K562 (cell line): ENCODE measurements around the gene ZNF157. TPM values are rescaled to one million over a fixed set of nuclear protein-coding genes. Genes with fewer than 3 reads are reported as not detected.

ENCODE experiments used
- ATAC-seq: fragments of 200-7000 bp; cut with Tn5 transposase; 3 replicates; pipeline ENCODE4 v1.9.1; 2020; ENCODE audit warnings: moderate library complexity
- BruUV-seq: library from RNA; stranded (reverse); fragments of 400-500 nt; replicated peaks from 2 replicates; lab custom pipeline; 2021; lab: Mats Ljungman, UMichigan
- CTCF ChIA-PET: fragments of 300-600 bp; formaldehyde crosslinking; extraction: SDS; loops from one replicate; lab custom pipeline; 2021; ENCODE audit warnings: low intra/inter-chr PET ratio; lab: Yijun Ruan, JAX
- POLR2A ChIA-PET: fragments of 300-600, 350-650 bp; sonication (Branson Sonifier 250); formaldehyde crosslinking; extraction: SDS; loops from one replicate; lab custom pipeline; 2021; ENCODE audit warnings: antibody characterized with exemption, inconsistent platforms; lab: Yijun Ruan, JAX
- DNase-seq, 4 experiments: peaks; one replicate each; pipeline versions ENCODE4 v3.0.0 to v3.0.0-alpha.2; 2011 to 2018; ENCODE audit warnings: low spot score in 3 of 4, mixed read lengths in 3 of 4; ENCODE audit errors: extremely low read depth in 1 of 4
- FAIRE-seq: peaks from 2 replicates; lab custom pipeline; 2011; peaks lifted over from hg19 to GRCh38; lab: Jason Lieb, UNC
- H2AFZ ChIP-seq: 2 replicates; pipeline ENCODE4 v1.6.0; 2011; ENCODE audit warnings: low read depth, low read length, control low read depth, inconsistent platforms
- H3K27ac ChIP-seq: fragments of 200-600 bp; 3 replicates; pipeline ENCODE4 v1.8.0; 2011; ENCODE audit warnings: low read depth, mild to moderate bottlenecking, control low read depth, inconsistent platforms, low read length, moderate library complexity, mixed read lengths; ENCODE audit errors: extremely low read depth
- H3K27me3 ChIP-seq, 2 experiments: fragments of 300-600 bp in 1 of 2; 2 replicates in 1 of 2; 3 replicates in 1 of 2; pipeline versions ENCODE4 v1.6.0 to v1.8.0; 2011; ENCODE audit warnings: inconsistent platforms in 2 of 2, low read length in 2 of 2, mild to moderate bottlenecking in 1 of 2, mixed read lengths in 1 of 2, moderate library complexity in 1 of 2; ENCODE audit not compliant: control insufficient read depth in 2 of 2, insufficient read depth in 2 of 2
- H3K36me3 ChIP-seq: fragments of 300-600 bp; 3 replicates; pipeline ENCODE4 v1.8.0; 2011; ENCODE audit warnings: mild to moderate bottlenecking, low read length, inconsistent platforms; ENCODE audit not compliant: control insufficient read depth, insufficient read depth
- H3K4me1 ChIP-seq, 2 experiments: fragments of 200-600 bp in 1 of 2; replicated peaks in 1 of 2; 2 replicates in 1 of 2; 3 replicates in 1 of 2; pipeline versions ENCODE4 v1.5.1 to v1.8.0; 2011; ENCODE audit warnings: inconsistent platforms in 2 of 2, low read length in 2 of 2, mild to moderate bottlenecking in 1 of 2, mixed read lengths in 1 of 2, moderate library complexity in 1 of 2; ENCODE audit not compliant: control insufficient read depth in 2 of 2, insufficient read depth in 2 of 2
- H3K4me2 ChIP-seq: 2 replicates; pipeline ENCODE4 v1.6.1; 2011; ENCODE audit warnings: low read length, control low read depth, inconsistent platforms, mixed read lengths; ENCODE audit not compliant: insufficient read depth
- H3K4me3 ChIP-seq: fragments of 200-600 bp; sonication (generic), shearing (Covaris generic); 2 replicates; pipeline ENCODE4 v1.5.1; 2016; ENCODE audit warnings: control low read depth, inconsistent platforms
- H3K79me2 ChIP-seq: fragments of 200-600 bp; 3 replicates; pipeline ENCODE4 v1.8.0; 2011; ENCODE audit warnings: low read length, inconsistent platforms; ENCODE audit not compliant: control insufficient read depth, insufficient read depth
- H3K9ac ChIP-seq, 2 experiments: 2 replicates each; pipeline versions ENCODE4 v1.6.0 to v1.6.1; 2011; ENCODE audit warnings: low read depth in 2 of 2, low read length in 2 of 2, control low read depth in 1 of 2, inconsistent platforms in 1 of 2, mild to moderate bottlenecking in 1 of 2, mixed read lengths in 1 of 2; ENCODE audit not compliant: insufficient read depth in 1 of 2
- H3K9me1 ChIP-seq: one replicate; pipeline ENCODE4 v1.6.0; 2011; ENCODE audit warnings: inconsistent platforms, mild to moderate bottlenecking, low read length, moderate library complexity; ENCODE audit not compliant: control insufficient read depth, insufficient read depth
- H3K9me3 ChIP-seq: replicated peaks from 2 replicates; pipeline ENCODE4 v1.5.1; 2011; ENCODE audit warnings: low read depth, low read length, inconsistent platforms; ENCODE audit not compliant: control insufficient read depth, insufficient read depth
- H4K20me1 ChIP-seq: replicated peaks from 2 replicates; pipeline ENCODE4 v1.6.1; 2011; ENCODE audit warnings: low read length, inconsistent platforms, mixed read lengths; ENCODE audit not compliant: control insufficient read depth, insufficient read depth
- C11orf30 ChIP-seq: fragments of 450-650 bp; IDR thresholded peaks from 2 replicates; pipeline ENCODE4 v1.6.1; 2016; ENCODE audit warnings: low read depth, mild to moderate bottlenecking
- FOXA3 ChIP-seq, 2 experiments: fragments of 450-650 bp in 1 of 2; sonication (generic) in 1 of 2; formaldehyde crosslinking; IDR thresholded peaks in 1 of 2; conservative IDR thresholded peaks in 1 of 2; 2 replicates each; pipeline versions ENCODE4 v1.4.0 to v1.8.0; 2020 to 2022; ENCODE audit warnings: mild to moderate bottlenecking in 2 of 2, missing genetic modification reagents in 1 of 2
- HDAC1 ChIP-seq, 2 experiments: fragments of 450-650 bp; IDR thresholded peaks; 2 replicates each; pipeline ENCODE4 v1.6.1; 2016 to 2017; ENCODE audit warnings: inconsistent platforms in 1 of 2, mild to moderate bottlenecking in 1 of 2, moderate library complexity in 1 of 2
- KAT7 ChIP-seq: sonication (generic); formaldehyde crosslinking; IDR thresholded peaks from 2 replicates; pipeline ENCODE4 v1.8.0; 2022; ENCODE audit warnings: missing genetic modification reagents, mild to moderate bottlenecking, borderline replicate concordance
- MAFK ChIP-seq: IDR thresholded peaks from 2 replicates; pipeline ENCODE4 v1.6.1; 2011; ENCODE audit warnings: low read length, improper control_type of control experiment
- MED1 ChIP-seq: sonication (generic); formaldehyde crosslinking; IDR thresholded peaks from 2 replicates; pipeline ENCODE4 v1.8.1; 2023; ENCODE audit warnings: missing genetic modification reagents, borderline replicate concordance
- NFYB ChIP-seq: IDR thresholded peaks from 2 replicates; pipeline ENCODE4 v1.6.1; 2011; ENCODE audit warnings: mild to moderate bottlenecking, moderate library complexity; ENCODE audit not compliant: insufficient read length; ENCODE audit errors: extremely low read depth
- PBX2 ChIP-seq, 2 experiments: IDR thresholded peaks in 1 of 2; conservative IDR thresholded peaks in 1 of 2; 2 replicates each; pipeline ENCODE4 v1.6.1; 2016; ENCODE audit warnings: low read depth in 2 of 2, mild to moderate bottlenecking in 1 of 2, missing compliant biosample characterization in 1 of 2, missing genetic modification characterization in 1 of 2, moderate library complexity in 1 of 2
- PKNOX1 ChIP-seq: fragments of 450-650 bp; IDR thresholded peaks from 2 replicates; pipeline ENCODE4 v1.6.1; 2016
- RBM25 ChIP-seq: fragments of 200-400 bp; formaldehyde crosslinking; IDR thresholded peaks from 2 replicates; pipeline ENCODE4 v1.6.1; 2018; ENCODE audit warnings: low read length, low read depth, moderate library complexity; ENCODE audit not compliant: severe bottlenecking
- RCOR1 ChIP-seq, 2 experiments: IDR thresholded peaks; 2 replicates each; pipeline ENCODE4 v1.6.1; 2012; ENCODE audit warnings: low read depth in 2 of 2, low read length in 2 of 2, borderline replicate concordance in 1 of 2, improper control_type of control experiment in 1 of 2
- SIRT6 ChIP-seq: IDR thresholded peaks from one replicate; pipeline ENCODE4 v1.6.1; 2012; ENCODE audit warnings: low read depth, mild to moderate bottlenecking, control low read depth, inconsistent platforms, low read length, moderate library complexity
- SP2 ChIP-seq: IDR thresholded peaks from 2 replicates; pipeline ENCODE4 v1.6.1; 2011; ENCODE audit warnings: mild to moderate bottlenecking, low read depth, low read length, moderate library complexity; ENCODE audit not compliant: poor library complexity, severe bottlenecking; ENCODE audit errors: extremely low read depth
- ZNF311 ChIP-seq: fragments of 250-450 bp; sonication (Bioruptor Pico); IDR thresholded peaks from 2 replicates; pipeline ENCODE4 v1.4.0; 2020; ENCODE audit warnings: mild to moderate bottlenecking, moderate library complexity
- WGBS: fragments of 100-300 bp; shearing (Covaris generic); methylation state at CpG from one replicate; pipeline ENCODE4 v1.1.6; 2016; ENCODE audit warnings: low coverage, mixed read lengths; ENCODE audit not compliant: insufficient coverage; ENCODE audit errors: missing lambda C conversion rate; 5-methylcytosine and 5-hydroxymethylcytosine counted together
- in situ Hi-C: fragments of 300-500 bp; cut with MboI; formaldehyde crosslinking; loops from 4 replicates; pipeline ENCODE4 v1.15.0; 2018; ENCODE audit warnings: inconsistent platforms, mixed read lengths
- intact Hi-C: fragments of 100-400 bp; cut with micrococcal nuclease; formaldehyde crosslinking; loops from 2 replicates; pipeline ENCODE4 v1.14.2; 2022
- polyA plus RNA-seq, 8 experiments: library from polyadenylated mRNA; depleted of rRNA in 4 of 8; stranded (reverse) in 5 of 8; unstranded in 3 of 8; fragments of >200 nt; fragmentation: Nextera tagmentation in 2 of 8; fragmentation: Illumina TruSeq in 1 of 8; extraction: Ambion mirVana in 2 of 8; extraction: Trizol in 1 of 8; gene quantifications; 2 replicates each; pipeline versions ENCODE4 v1.2.1 to v1.2.3, GENCODE V29; 2011 to 2014; ENCODE audit warnings: inconsistent platforms in 1 of 8, missing spikeins in 1 of 8
- total RNA-seq, 7 experiments: library from RNA; depleted of rRNA in 6 of 7; stranded (reverse); fragments of >200 nt in 6 of 7; fragmentation: Illumina TruSeq in 2 of 7; extraction: Trizol in 2 of 7; gene quantifications; 2 replicates each; pipeline versions ENCODE4 v1.2.1 to v1.2.3, GENCODE V29; 2011 to 2021; ENCODE audit warnings: low replicate concordance in 1 of 7
- TF ChIP-seq, protein P1 (sequence below): fragments of 450-650 bp; formaldehyde crosslinking; IDR thresholded peaks from 2 replicates; pipeline ENCODE4 v1.4.0; 2020; ENCODE audit warnings: mild to moderate bottlenecking

The ZNF157 gene
- total and polyA plus RNA-seq, 9 of the 15 experiments (the other 6 are each of a cell fraction or from before 2014, with no cell fraction given) = 0.03 TPM; not detected in 8

DNA sequence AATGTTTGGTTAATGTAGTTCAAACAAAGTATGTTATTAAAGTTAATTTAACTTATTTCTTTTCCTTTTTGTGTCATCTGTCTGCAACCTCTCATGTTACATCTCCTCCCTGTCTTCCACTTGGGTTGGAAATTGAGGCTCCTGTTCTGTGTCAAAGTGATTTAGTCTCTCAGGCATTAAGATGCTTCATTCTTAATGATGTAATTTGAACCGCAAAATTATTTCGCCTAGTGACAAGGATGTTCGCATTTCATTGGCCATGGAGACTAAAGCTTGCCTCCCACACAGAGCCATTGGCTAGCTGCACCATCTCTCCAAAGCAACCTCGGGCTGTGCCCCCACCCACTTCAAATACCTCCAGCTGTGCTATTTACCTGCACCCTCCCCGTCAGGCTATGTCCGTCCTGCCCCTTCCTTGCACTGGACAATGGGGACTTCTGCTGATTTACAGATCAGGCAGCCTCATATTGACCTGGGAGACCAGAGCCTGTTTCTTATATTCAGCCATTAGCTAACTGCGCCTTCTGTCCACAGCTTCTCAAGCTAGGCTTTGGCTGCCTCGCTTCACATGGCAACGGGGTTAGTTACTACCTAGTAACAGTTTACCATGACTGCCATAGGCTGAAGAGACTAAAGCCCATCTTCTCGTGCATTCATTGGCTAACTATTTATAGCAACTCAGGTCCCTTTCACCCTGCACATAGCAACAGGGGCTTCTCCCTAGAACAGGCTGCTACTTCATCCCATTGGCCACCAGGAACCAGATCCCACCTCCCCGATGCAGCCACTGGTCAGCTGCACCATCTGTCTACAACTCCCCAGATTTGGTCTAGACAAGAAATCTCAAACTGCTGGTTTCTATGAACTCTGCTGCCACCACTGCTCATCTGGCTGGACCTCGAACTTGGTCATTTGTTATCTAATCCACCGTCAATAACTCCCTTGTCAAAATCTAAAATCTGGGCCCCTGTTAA lies 8.6 kb upstream of the ZNF157 start:
- DNase-seq (peak; percentile 15 to 42 (median 20)), ATAC-seq (peak; percentile 77), FAIRE-seq (no peak)
- WGBS = 11% methylated on average over 13 of the region's 13 CpGs
- POLR2A ChIA-PET = interaction anchor here (1.1 kb wide), 1 partner anchor 8 kb away, joined by 3 read pairs; the partner anchor contains the start of gene ZNF157
- Histone ChIP-seq H3K4me2 (no peak overlapping the region), H3K9ac (no peak overlapping the region), H3K9me1 (no peaks in the 10 kb centered on the region), H2AFZ (no peak overlapping the region), H3K9me3 (no peaks in the 10 kb centered on the region), H3K79me2 (no peaks in the 10 kb centered on the region), H3K27ac (no peak overlapping the region), H3K36me3 (no peaks in the 10 kb centered on the region), H3K4me3 (no peak overlapping the region), H4K20me1 (no peaks in the 10 kb centered on the region), H3K27me3 (peaks cover 2 to 13% of the 10 kb centered on the region in 2 experiments; a peak in 3 of 5 replicates), H3K4me1 (no peaks in the 10 kb centered on the region)
- intact Hi-C loops = no loop called here
- CTCF ChIA-PET = no interaction called here
- no TSS peak for BruUV-seq
- in situ Hi-C loops = no loop called here
- TF ChIP-seq NFYB (peak; percentile 78), RCOR1 (IDR thresholded peaks at IDR 0.05; ENCODE audit: borderline replicate concordance in 1 of 2, low read depth in 2 of 2, low read length in 2 of 2) (0 out of 4 replicates have a peak, but pooled peaks of 1 of the 2 experiments have one; percentile 30), KAT7 (CRISPR knock-in tag) (no peak), RBM25 (peak; percentile 42), C11orf30 (no peak), ZNF311 (CRISPR knock-in tag) (no peak), PBX2 (CRISPR knock-in tag; IDR thresholded peaks at IDR 0.05; ENCODE audit: low read depth) (no peak), PBX2 (tag; conservative IDR thresholded peaks at IDR 0.05; ENCODE audit: low read depth) (peak; percentile 79), SIRT6 (no peak), FOXA3 (CRISPR knock-in tag; conservative IDR thresholded peaks at IDR 0.05 in 1 of 2, IDR thresholded peaks at IDR 0.05 in 1 of 2) (no peak), PKNOX1 (peak; percentile 94), HDAC1 (IDR thresholded peaks at IDR 0.05) (no peak), MED1 (CRISPR knock-in tag) (no peak), MAFK (no peak), SP2 (peak; percentile 21)
- TF ChIP-seq, protein P1, sequence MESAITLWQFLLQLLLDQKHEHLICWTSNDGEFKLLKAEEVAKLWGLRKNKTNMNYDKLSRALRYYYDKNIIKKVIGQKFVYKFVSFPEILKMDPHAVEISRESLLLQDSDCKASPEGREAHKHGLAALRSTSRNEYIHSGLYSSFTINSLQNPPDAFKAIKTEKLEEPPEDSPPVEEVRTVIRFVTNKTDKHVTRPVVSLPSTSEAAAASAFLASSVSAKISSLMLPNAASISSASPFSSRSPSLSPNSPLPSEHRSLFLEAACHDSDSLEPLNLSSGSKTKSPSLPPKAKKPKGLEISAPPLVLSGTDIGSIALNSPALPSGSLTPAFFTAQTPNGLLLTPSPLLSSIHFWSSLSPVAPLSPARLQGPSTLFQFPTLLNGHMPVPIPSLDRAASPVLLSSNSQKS = no peak
